GM21390 (cell line): ENCODE results near the gene ICOSLG.
"Not testable (repeated sequence)": the region's sequence is repeated elsewhere in the genome, so short reads cannot be mapped to it uniquely, and the experiment has no call there.

ENCODE experiments used
- ATAC-seq: cut with Tn5 transposase; IDR thresholded peaks from one replicate; pipeline ENCODE4 v1.9.1; 2021; ENCODE audit not compliant: unreplicated experiment

Gene ICOSLG, protein sequence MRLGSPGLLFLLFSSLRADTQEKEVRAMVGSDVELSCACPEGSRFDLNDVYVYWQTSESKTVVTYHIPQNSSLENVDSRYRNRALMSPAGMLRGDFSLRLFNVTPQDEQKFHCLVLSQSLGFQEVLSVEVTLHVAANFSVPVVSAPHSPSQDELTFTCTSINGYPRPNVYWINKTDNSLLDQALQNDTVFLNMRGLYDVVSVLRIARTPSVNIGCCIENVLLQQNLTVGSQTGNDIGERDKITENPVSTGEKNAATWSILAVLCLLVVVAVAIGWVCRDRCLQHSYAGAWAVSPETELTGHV

DNA sequence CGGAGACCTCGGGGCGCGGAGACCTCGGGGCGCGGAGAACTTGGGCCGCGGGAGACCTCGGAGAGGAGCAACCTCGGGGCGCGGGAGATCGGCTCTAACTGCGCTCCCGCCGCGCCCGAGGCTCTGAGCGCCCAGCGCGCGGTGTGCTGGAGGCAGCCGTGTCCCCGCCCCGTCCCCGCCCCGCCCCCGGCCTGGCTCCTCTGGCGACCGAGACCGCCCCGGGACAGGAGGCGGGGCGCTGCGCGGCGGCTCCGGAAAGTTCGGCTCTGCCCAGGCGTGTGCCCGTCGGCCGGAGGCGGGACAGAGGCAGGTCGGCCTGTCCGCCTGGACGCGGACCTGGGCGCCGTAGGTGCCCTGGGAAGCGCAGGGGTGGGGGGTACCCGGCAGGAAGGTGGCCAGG lies at the start of gene ICOSLG:
ICOSLG (minus strand) TSS at position 102 of the 400 bp plus-strand sequence. CDS start 126 bp downstream, outside the sequence.
- ATAC-seq, result not testable (repeated sequence)

GRCh38 chr21:44289381-44290010 lies 48.8 kb upstream of the ICOSLG start:
- ATAC-seq, result no peak

DNA sequence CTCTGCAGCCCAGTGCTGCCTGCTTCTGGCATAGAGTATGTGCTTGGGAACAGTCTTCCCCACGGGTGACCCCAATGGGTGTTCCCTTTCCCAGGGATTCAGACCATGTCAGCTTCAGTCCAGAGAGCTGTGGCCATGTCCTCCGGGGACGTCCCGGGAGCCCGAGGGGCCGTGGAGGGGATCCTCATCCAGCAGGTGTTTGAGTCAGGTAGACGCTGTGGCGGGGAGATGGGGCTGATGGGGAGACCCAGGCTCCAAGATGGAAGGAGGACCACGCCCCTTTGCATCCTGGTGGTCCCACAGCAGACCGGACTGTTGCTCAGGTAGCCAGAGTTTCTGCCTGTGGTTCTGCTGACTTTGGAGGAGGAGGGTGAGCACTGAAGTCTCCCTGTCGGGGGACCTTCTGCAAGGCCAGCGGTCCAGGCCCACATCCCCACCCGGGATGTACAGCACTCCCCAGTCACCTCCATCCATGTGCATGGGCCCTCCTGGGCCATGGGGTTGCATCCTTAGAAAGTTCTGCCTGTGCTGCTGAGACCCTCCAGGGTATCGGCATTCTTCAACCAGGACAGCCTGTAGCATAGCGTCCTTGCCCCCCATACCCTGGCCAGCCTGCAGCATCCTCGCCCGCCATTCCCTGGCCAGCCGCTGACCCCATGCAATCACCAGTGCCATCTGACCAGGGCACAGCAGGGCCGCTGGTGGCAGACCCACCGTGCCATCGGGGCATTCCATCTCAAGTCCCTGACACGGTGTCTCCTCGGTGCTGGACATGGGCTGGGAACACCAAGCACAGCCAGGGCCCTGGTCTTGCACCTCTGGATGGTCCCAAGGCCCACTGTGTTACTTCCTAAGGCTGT lies 47.7 kb upstream of the ICOSLG start:
- no peak for ATAC-seq

- ATAC-seq, result no peak
Observed at GRCh38 chr21:44286716-44287632, 46.2 kb upstream of the ICOSLG start.

- no peak for ATAC-seq
Observed at GRCh38 chr21:44286086-44286715, 45.5 kb upstream of the ICOSLG start.

DNA sequence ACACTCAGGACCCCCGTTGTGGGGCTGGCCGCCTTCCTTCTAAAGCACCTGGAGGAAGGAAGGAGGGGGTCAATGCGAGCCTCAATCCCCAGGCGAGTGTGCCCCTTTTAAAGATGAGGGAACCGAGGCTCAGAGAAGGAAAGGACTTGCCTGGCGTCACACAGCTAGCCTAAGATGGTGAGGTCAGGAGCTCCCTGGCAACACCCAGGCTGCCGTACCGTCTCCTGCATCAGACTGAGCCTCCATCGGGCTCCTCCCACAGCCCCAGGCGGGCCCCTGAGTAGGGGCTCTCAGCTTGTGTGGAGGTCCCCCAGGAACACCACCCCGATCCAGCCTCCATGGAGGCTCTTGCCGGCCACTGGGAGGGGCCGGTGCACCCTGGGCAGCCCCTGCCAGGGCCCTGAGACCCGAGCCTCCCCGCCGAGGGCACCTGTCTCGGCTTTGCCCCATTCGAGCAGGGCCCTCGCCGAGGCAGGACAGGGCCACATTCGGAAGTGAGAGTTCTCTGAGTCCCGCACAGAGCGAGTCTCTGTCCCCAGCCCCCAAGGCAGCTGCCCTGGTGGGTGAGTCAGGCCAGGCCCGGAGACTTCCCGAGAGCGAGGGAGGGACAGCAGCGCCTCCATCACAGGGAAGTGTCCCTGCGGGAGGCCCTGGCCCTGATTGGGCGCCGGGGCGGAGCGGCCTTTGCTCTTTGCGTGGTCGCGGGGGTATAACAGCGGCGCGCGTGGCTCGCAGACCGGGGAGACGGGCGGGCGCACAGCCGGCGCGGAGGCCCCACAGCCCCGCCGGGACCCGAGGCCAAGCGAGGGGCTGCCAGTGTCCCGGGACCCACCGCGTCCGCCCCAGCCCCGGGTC lies 44.6 kb upstream of the ICOSLG start, which contains the start of gene AIRE:
AIRE (plus strand) TSS at position 739 of the 855 bp plus-strand sequence. CDS start 131 bp downstream, outside the sequence.
- no peak for ATAC-seq

DNA sequence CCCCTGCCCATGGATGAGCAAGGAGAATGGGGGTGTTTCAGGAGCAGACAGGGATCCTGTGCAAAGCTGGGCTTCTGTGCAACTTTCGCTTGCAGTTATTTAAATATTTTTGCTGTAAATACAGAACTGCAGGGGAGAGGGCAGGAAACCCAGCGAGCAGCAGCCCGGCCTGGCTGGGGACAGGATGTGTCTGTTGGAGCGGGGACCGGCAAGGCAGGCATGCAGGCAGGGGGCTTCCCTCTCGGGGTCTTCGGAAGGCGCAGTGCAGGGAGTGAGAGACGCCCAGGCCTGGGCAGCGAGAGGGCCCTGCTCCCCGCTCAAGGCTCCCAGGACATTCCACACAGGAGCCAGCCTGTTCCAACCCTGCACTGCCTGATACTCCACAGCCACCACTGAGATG lies 43.2 kb upstream of the ICOSLG start:
- no peak for ATAC-seq

DNA sequence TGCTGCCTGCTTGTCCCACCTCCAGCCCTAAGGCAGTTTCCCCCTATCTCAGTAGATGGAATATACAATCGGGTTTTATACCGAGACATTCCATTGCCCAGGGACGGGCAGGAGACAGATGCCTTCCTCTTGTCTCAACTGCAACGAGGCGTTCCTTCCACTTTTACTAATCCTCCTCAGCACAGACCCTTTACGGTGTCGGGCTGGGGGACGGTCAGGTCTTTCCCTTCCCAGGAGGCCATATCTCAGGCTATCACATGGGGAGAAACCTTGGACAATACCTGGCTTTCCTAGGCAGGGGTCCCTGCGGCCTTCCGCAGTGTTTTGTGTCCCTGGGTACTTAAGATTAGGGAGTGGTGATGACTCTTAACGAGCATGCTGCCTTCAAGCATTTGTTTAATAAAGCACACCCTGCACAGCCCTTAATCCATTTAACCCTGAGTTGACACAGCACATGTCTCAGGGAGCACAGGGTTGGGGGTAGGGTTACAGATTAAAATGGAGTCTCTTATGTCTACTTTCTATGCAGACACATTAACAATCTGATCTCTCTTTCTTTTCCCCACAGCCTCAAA lies 42.6 kb upstream of the ICOSLG start:
- not testable (repeated sequence) for ATAC-seq

- no peak for ATAC-seq
Observed at GRCh38 chr21:44282370-44282769, 41.6 kb upstream of the ICOSLG start.

- ATAC-seq, result no peak
Observed at GRCh38 chr21:44281801-44282200, 41.1 kb upstream of the ICOSLG start.

- no peak for ATAC-seq
Observed at GRCh38 chr21:44279354-44280260, 38.9 kb upstream of the ICOSLG start.

DNA sequence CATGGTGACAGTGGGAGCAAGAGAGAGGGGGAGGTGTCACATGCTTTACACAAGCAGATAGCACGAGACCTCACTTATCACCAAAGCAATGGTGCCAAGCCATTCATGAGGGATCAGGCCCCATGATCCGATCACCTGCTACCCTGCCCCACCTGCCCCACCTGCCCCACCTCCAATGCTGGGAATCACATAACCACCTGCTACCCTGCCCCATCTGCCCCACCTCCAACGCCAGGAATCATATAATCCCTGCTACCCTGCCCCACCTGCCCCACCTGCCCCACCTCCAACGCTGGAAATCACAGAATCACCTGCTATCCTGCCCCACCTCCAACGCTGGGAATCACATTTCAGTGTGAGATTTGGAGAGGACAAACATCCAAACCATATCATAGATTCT lies 34.3 kb upstream of the ICOSLG start:
- ATAC-seq, result no peak

- no peak for ATAC-seq
Observed at GRCh38 chr21:44273046-44273445, 32.3 kb upstream of the ICOSLG start.

DNA sequence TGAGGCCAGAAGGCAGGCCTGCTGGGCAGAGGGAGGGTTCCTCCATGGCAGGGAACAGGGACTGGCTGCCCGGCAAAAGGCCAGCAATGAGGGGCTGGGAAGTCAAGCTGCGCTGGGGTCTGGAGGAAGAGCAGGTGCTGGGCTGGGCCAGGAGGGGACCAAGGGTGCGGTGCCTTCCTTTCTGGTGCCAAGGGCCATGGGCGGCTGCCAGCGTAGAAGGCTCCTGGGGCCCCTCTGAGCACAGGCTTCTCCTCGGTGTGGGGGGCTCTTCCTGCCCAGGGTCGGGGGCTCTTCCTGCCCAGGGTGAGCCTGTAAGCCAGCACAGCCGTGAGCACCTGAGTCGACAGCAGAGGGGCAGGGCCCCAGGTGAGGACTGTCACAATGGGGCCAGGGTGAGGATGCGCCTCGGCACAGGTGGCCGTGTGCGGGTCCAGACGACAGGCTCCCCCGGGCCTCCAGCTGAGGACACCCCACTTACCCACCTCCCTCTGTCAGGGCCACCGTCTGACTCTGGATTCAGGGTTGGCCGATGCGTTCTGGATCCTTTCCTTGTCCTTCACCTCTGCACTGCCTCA lies 31.6 kb upstream of the ICOSLG start:
- no peak for ATAC-seq

- ATAC-seq, result no peak
Observed at GRCh38 chr21:44271558-44272283, 31.0 kb upstream of the ICOSLG start.

GRCh38 chr21:44269090-44269489 lies 28.3 kb upstream of the ICOSLG start:
- ATAC-seq, result no peak

GRCh38 chr21:44267655-44268142 lies 27.0 kb upstream of the ICOSLG start:
- ATAC-seq, result no peak
